SK-N-SH treated with all-trans-retinoic acid at 6 μM for 48 hours (cell line): Measurements from ENCODE around the gene PTPRN2.

Experiments used
- ISL1 ChIP-seq: fragments of 250-450 bp; sonication (Bioruptor Pico); IDR thresholded peaks from 2 replicates; pipeline ENCODE4 v2.1.2; 2022; ENCODE audit warnings: mild to moderate bottlenecking, moderate library complexity
- ZFP3 ChIP-seq: fragments of 250-450 bp; sonication (Bioruptor Pico); IDR thresholded peaks from 2 replicates; pipeline ENCODE4 v1.5.0; 2020; ENCODE audit warnings: mild to moderate bottlenecking, moderate library complexity
- ZFP30 ChIP-seq: fragments of 450-650 bp; formaldehyde crosslinking; IDR thresholded peaks from 2 replicates; pipeline ENCODE4 v1.5.0; 2022; ENCODE audit warnings: mild to moderate bottlenecking, moderate library complexity
- ZNF70 ChIP-seq: fragments of 450-650 bp; formaldehyde crosslinking; IDR thresholded peaks from 2 replicates; pipeline ENCODE4 v1.5.0; 2020; ENCODE audit warnings: mild to moderate bottlenecking, moderate library complexity
- TF ChIP-seq, protein P1 (sequence below): fragments of 250-450 bp; sonication (Bioruptor Pico); IDR thresholded peaks from 2 replicates; pipeline ENCODE4 v1.8.0; 2020; ENCODE audit warnings: mild to moderate bottlenecking, moderate library complexity, borderline replicate concordance

DNA sequence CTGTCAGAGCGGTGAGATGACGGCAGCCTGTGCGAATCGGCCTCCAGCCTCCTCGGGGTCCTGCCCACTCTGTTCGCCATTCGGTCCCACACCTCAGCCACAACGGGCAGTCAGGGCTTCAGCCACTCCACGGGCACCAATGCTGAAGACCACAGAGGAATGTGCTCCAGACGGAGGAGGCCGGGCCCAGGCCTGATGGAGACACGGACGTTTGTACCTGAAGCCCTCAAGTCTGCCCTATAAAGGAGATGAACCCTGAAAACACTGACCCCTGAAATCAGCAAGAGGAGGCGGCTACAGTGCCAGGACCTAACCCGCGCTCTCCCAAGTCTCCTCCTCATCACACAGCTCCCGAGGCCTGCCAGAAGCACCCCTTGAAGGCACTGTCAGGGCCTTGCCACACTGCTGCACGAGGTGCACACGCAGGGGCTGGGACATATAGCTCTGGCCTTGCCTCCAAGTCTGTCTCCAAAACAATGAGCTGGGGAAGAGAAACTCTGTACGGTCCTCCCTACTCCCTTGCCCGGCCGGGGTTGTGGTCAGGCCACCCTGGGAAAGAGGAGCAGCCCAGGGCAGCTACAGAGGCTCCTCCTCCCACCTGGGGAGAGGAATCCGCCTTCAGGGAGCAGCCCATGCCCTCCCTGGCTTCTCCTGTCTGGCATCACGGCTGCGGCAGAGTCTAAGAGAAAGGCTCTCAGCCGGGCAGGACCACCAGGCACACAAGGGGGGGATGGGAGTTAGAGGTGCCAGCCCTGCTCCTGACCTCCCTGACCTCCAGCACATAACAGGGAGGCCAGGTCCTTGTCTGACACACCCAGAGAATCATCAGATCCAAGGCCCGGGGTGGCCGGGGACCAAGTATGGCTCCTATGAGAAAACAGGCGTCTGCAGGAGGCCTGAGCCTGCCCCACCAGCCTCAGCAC is 310.1 kb downstream of the PTPRN2 start:
- no peak for TF ChIP-seq ZFP30 (CRISPR knock-in tag)
- TF ChIP-seq ZFP3 (CRISPR knock-in tag): no peak
- TF ChIP-seq ZNF70 (CRISPR knock-in tag): no peak
- TF ChIP-seq, protein P1, sequence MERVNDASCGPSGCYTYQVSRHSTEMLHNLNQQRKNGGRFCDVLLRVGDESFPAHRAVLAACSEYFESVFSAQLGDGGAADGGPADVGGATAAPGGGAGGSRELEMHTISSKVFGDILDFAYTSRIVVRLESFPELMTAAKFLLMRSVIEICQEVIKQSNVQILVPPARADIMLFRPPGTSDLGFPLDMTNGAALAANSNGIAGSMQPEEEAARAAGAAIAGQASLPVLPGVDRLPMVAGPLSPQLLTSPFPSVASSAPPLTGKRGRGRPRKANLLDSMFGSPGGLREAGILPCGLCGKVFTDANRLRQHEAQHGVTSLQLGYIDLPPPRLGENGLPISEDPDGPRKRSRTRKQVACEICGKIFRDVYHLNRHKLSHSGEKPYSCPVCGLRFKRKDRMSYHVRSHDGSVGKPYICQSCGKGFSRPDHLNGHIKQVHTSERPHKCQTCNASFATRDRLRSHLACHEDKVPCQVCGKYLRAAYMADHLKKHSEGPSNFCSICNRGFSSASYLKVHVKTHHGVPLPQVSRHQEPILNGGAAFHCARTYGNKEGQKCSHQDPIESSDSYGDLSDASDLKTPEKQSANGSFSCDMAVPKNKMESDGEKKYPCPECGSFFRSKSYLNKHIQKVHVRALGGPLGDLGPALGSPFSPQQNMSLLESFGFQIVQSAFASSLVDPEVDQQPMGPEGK: no peak
- TF ChIP-seq ISL1: no peak
